Lower leg skin (tissue), 3 donors: ENCODE results near the gene VPS13D.

Experiments used
- CTCF ChIP-seq, 3 donors: fragments of 450-650 bp; IDR thresholded peaks; one replicate each; pipeline ENCODE4 v1.5.1; 2016; ENCODE audit warnings: antibody characterized with exemption in 3 of 3, mild to moderate bottlenecking in 3 of 3, moderate library complexity in 2 of 3
- POLR2A ChIP-seq, 2 donors: fragments of 450-650 bp; IDR thresholded peaks; one replicate each; pipeline ENCODE4 v1.6.1; 2016 to 2017; ENCODE audit warnings: antibody characterized with exemption in 2 of 2, mild to moderate bottlenecking in 1 of 2, moderate library complexity in 1 of 2

- no peak for TF ChIP-seq CTCF (IDR thresholded peaks at IDR 0.05)
- no peak for TF ChIP-seq POLR2A (IDR thresholded peaks at IDR 0.05)
These were observed 14.8 kb downstream of the VPS13D start for GRCh38 chr1:12244585-12244984.
